ENCODE measurements around the gene RCC2. TPM values are rescaled to one million over a fixed set of nuclear protein-coding genes. Genes with fewer than 3 reads are reported as not detected.

RCC2 gene
- total RNA-seq, 1 experiment from 2014 or later, result 94.5 TPM

- Histone ChIP-seq H3K4me2 (ENCODE audit: low read depth, low read length, poor library complexity, severe bottlenecking) (no peak overlapping the region), H4K20me1 (ENCODE audit: insufficient read depth, low read depth, low read length) (peaks cover 75% of the 10 kb centered on the region), H3K9me3 (ENCODE audit: low read length) (no peaks in the 10 kb centered on the region), H3K9me2 (replicated peaks; ENCODE audit: insufficient read depth, low read length) (no peaks in the 10 kb centered on the region), H3K36me3 (ENCODE audit: insufficient read depth, low read length) (peaks cover 56% of the 10 kb centered on the region), H2AFZ (ENCODE audit: low read length) (no peak overlapping the region), H3K27me3 (ENCODE audit: low read length) (no peaks in the 10 kb centered on the region), H3K4me1 (ENCODE audit: low read length) (peaks cover 15% of the 10 kb centered on the region), H3K79me2 (ENCODE audit: low read length) (peaks cover 88% of the 10 kb centered on the region), H3K9ac (ENCODE audit: low read length) (no peak overlapping the region), H3K27ac (ENCODE audit: low read length) (no peak overlapping the region), H3K4me3 (ENCODE audit: low read length) (no peak overlapping the region)
- no peak for DNase-seq
Observed at GRCh38 chr1:17434016-17434415, 5.5 kb downstream of the RCC2 start.

DNA sequence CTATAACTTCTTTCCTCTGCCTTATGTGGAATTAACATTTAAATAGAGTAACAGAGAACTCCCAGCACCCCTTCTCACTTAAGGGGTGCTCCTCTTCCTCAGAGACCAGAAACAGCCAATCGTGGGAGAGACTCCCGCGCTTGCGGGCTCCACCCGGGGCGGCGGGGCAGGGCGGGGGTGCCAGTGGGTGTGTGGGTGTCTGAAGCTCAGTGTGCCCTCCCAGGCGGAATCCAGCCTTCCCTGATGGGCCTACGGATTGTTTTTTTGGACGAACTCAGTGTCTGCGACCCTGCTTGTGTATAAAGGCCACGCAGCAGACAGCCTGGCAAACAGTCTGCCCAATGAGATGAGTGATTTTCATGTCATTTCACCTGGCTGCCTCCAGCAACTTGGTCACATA is 6.2 kb downstream of the RCC2 start:
- Histone ChIP-seq H2AFZ (ENCODE audit: low read length) (no peak overlapping the region), H3K9me3 (ENCODE audit: low read length) (no peaks in the 10 kb centered on the region), H3K4me3 (ENCODE audit: low read length) (no peak overlapping the region), H3K27me3 (ENCODE audit: low read length) (no peaks in the 10 kb centered on the region), H3K9ac (ENCODE audit: low read length) (no peak overlapping the region), H4K20me1 (ENCODE audit: insufficient read depth, low read depth, low read length) (peaks cover 83% of the 10 kb centered on the region), H3K27ac (ENCODE audit: low read length) (no peak overlapping the region), H3K79me2 (ENCODE audit: low read length) (peaks cover 88% of the 10 kb centered on the region), H3K4me2 (ENCODE audit: low read depth, low read length, poor library complexity, severe bottlenecking) (no peak overlapping the region), H3K4me1 (ENCODE audit: low read length) (peaks cover 15% of the 10 kb centered on the region), H3K9me2 (replicated peaks; ENCODE audit: insufficient read depth, low read length) (no peaks in the 10 kb centered on the region), H3K36me3 (ENCODE audit: insufficient read depth, low read length) (peaks cover 64% of the 10 kb centered on the region)
- no peak for DNase-seq

DNA sequence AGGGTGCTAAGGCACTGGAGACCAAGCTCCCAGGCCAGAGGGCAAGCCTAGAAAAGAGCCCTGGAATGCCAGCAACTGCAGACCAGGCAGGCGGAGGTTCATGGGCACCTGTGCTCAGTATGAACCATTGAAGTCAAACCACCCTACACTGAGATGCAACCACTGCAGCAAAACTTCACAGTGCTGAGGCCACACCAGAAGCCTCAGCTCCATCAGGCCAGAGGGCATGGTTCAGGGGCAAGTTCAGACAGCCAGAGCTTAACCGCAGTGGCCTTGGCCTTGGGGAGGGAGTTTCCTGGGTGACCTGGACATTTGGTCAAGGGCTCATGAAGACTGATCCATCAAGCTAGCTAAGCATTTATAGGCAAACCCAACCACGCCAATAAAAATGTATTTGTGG is 7.1 kb downstream of the RCC2 start:
- H3K9me3 ChIP-seq (ENCODE audit: low read length), result no peaks in the 10 kb centered on the region
- peaks cover 15% of the 10 kb centered on the region for H3K4me1 ChIP-seq (ENCODE audit: low read length)
- H4K20me1 ChIP-seq (ENCODE audit: insufficient read depth, low read depth, low read length), result peaks cover 91% of the 10 kb centered on the region
- no peak overlapping the region for H3K9ac ChIP-seq (ENCODE audit: low read length)
- no peaks in the 10 kb centered on the region for H3K9me2 ChIP-seq (replicated peaks; ENCODE audit: insufficient read depth, low read length)
- no peak overlapping the region for H3K27ac ChIP-seq (ENCODE audit: low read length)
- H3K36me3 ChIP-seq (ENCODE audit: insufficient read depth, low read length), result peaks cover 70% of the 10 kb centered on the region
- no peak overlapping the region for H3K4me2 ChIP-seq (ENCODE audit: low read depth, low read length, poor library complexity, severe bottlenecking)
- H3K79me2 ChIP-seq (ENCODE audit: low read length), result peaks cover 96% of the 10 kb centered on the region
- no peak overlapping the region for H2AFZ ChIP-seq (ENCODE audit: low read length)
- DNase-seq, result no peak
- no peaks in the 10 kb centered on the region for H3K27me3 ChIP-seq (ENCODE audit: low read length)
- no peak overlapping the region for H3K4me3 ChIP-seq (ENCODE audit: low read length)

- Histone ChIP-seq H3K4me2 (ENCODE audit: low read depth, low read length, poor library complexity, severe bottlenecking) (no peak overlapping the region), H3K9me2 (replicated peaks; ENCODE audit: insufficient read depth, low read length) (no peaks in the 10 kb centered on the region), H3K9ac (ENCODE audit: low read length) (no peak overlapping the region), H3K27ac (ENCODE audit: low read length) (no peak overlapping the region), H3K36me3 (ENCODE audit: insufficient read depth, low read length) (peaks cover 59% of the 10 kb centered on the region), H3K27me3 (ENCODE audit: low read length) (no peaks in the 10 kb centered on the region), H3K79me2 (ENCODE audit: low read length) (peaks cover 94% of the 10 kb centered on the region), H3K4me3 (ENCODE audit: low read length) (no peak overlapping the region), H3K4me1 (ENCODE audit: low read length) (no peaks in the 10 kb centered on the region), H2AFZ (ENCODE audit: low read length) (no peak overlapping the region), H4K20me1 (ENCODE audit: insufficient read depth, low read depth, low read length) (peaks cover 87% of the 10 kb centered on the region), H3K9me3 (ENCODE audit: low read length) (no peaks in the 10 kb centered on the region)
- no peak for DNase-seq
Observed at GRCh38 chr1:17429183-17429582, 10.3 kb downstream of the RCC2 start.

DNA sequence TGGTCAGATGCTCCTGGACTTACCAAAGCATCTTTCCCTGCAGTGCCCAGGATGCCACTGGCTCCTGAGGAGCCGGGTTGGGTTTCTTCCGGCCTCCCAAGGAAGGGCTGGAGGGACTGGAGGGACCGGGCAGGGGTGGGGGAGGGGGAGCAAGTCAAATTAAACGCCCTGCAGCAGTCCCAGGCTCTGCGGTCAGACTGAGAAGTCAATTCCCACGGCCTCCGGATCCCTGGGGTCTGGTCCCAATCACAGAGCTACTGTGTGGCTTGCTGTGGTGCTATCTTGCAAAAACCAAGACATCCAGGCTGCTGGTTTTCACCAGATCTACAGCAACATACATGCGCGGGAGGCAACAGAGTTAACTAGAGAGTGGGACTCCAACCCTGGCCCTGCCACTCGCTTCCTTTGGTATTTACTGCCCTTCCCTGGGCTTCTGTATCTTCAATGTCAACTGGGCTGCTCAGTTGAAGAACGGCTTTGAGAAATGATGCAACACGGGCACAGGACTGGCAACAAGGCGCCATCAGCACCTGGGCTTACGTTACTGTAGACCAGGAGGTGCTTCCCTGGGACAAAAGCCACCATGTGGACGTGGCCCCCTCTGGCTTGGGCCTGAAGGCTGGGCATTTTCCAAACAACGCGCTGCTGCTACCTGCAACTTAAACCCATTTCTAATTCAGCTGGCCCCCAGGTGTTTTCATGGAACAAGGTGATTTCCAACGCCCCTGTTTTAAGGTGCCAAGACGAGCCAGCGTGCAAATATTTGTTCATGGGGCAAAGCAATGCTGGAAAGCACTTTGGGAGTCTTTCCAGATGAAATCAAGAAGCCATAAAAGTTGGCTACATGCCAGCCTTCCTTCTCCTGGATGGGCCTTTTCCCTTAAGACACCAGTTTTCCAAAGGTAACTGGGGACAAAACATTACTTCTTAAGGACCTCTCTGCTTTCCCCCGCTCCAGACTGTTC is 11.5 kb downstream of the RCC2 start:
- peaks cover 86% of the 10 kb centered on the region for H4K20me1 ChIP-seq (ENCODE audit: insufficient read depth, low read depth, low read length)
- no peak overlapping the region for H3K4me2 ChIP-seq (ENCODE audit: low read depth, low read length, poor library complexity, severe bottlenecking)
- no peak overlapping the region for H2AFZ ChIP-seq (ENCODE audit: low read length)
- H3K9me3 ChIP-seq (ENCODE audit: low read length), result no peaks in the 10 kb centered on the region
- no peaks in the 10 kb centered on the region for H3K4me1 ChIP-seq (ENCODE audit: low read length)
- no peaks in the 10 kb centered on the region for H3K27me3 ChIP-seq (ENCODE audit: low read length)
- peaks cover 89% of the 10 kb centered on the region for H3K79me2 ChIP-seq (ENCODE audit: low read length)
- H3K4me3 ChIP-seq (ENCODE audit: low read length), result no peak overlapping the region
- peaks cover 59% of the 10 kb centered on the region for H3K36me3 ChIP-seq (ENCODE audit: insufficient read depth, low read length)
- no peak overlapping the region for H3K27ac ChIP-seq (ENCODE audit: low read length)
- H3K9me2 ChIP-seq (replicated peaks; ENCODE audit: insufficient read depth, low read length), result no peaks in the 10 kb centered on the region
- no peak overlapping the region for H3K9ac ChIP-seq (ENCODE audit: low read length)
- DNase-seq, result no peak

DNA sequence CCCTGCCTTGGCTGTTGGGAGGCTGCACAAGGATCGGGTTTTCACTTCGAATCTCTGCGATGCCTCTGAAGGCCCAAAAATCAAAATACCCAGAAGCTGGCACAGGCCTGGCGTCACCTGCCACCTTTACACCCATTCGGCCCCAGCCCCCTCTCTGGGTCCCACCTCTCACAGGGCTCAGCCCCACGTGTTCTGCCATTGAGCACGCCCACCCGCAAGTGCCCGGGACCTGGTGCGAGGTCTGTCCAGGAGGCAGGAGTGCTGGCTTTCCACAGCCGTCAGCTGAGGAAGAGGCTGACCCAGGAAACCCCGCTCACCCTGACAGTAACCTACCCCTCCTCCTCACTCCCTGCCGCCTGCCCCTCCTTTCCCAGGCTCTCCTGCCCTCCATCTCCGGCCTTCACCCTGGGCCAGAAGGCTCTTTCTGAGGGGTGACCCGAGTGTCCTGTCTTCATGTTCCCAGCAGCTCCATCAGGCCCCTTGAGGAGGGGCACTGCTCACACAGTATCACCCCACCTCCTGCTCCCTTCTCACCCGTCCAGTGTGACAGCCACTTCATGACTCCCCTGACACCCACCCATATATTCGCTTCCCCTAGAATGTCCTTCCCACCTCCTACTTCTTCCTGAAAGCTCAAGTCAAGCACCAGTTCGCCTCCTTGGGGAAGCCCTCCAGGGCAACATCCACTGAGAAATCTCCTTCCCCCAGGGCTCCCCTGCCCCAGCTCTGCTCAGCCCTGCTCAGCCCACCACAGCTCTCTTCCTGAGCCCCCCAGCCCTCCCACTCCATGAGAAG is 13.5 kb downstream of the RCC2 start:
- H3K4me3 ChIP-seq (ENCODE audit: low read length), result no peak overlapping the region
- no peak for DNase-seq
- H3K9me2 ChIP-seq (replicated peaks; ENCODE audit: insufficient read depth, low read length), result no peaks in the 10 kb centered on the region
- H4K20me1 ChIP-seq (ENCODE audit: insufficient read depth, low read depth, low read length), result peaks cover 85% of the 10 kb centered on the region
- no peak overlapping the region for H2AFZ ChIP-seq (ENCODE audit: low read length)
- no peak overlapping the region for H3K27ac ChIP-seq (ENCODE audit: low read length)
- no peak overlapping the region for H3K4me2 ChIP-seq (ENCODE audit: low read depth, low read length, poor library complexity, severe bottlenecking)
- no peaks in the 10 kb centered on the region for H3K4me1 ChIP-seq (ENCODE audit: low read length)
- H3K9ac ChIP-seq (ENCODE audit: low read length), result no peak overlapping the region
- H3K36me3 ChIP-seq (ENCODE audit: insufficient read depth, low read length), result peaks cover 56% of the 10 kb centered on the region
- no peaks in the 10 kb centered on the region for H3K27me3 ChIP-seq (ENCODE audit: low read length)
- H3K79me2 ChIP-seq (ENCODE audit: low read length), result peaks cover 75% of the 10 kb centered on the region
- H3K9me3 ChIP-seq (ENCODE audit: low read length), result no peaks in the 10 kb centered on the region

DNA sequence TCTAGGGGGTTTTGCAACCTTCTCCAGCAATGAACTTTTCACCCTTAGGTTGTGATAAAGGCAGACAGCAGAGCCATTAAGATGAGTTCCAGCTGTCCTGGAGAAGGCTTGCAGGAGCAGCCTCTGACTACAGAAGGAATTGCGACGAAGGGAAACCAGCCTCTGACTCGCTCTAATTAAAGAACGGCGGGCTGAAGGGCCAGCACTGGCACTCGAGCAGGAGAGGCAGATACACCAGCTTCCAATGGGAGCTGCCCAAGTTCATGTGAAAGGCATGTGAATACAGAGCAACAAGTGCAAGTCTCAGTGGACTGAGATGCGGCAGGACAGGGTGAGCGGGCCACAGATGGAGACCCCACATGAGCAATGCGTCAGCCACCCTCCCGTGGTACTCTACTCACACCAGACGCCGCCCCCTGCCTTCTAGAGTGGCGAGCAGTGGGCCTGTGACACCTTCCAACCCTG is 15.7 kb downstream of the RCC2 start:
- Histone ChIP-seq H2AFZ (ENCODE audit: low read length) (no peak overlapping the region), H3K27ac (ENCODE audit: low read length) (no peak overlapping the region), H3K79me2 (ENCODE audit: low read length) (peaks cover 59% of the 10 kb centered on the region), H3K9me2 (replicated peaks; ENCODE audit: insufficient read depth, low read length) (no peaks in the 10 kb centered on the region), H3K36me3 (ENCODE audit: insufficient read depth, low read length) (peaks cover 63% of the 10 kb centered on the region), H3K4me3 (ENCODE audit: low read length) (no peak overlapping the region), H4K20me1 (ENCODE audit: insufficient read depth, low read depth, low read length) (peaks cover 90% of the 10 kb centered on the region), H3K27me3 (ENCODE audit: low read length) (no peaks in the 10 kb centered on the region), H3K4me1 (ENCODE audit: low read length) (no peaks in the 10 kb centered on the region), H3K4me2 (ENCODE audit: low read depth, low read length, poor library complexity, severe bottlenecking) (no peak overlapping the region), H3K9me3 (ENCODE audit: low read length) (no peaks in the 10 kb centered on the region), H3K9ac (ENCODE audit: low read length) (no peak overlapping the region)
- no peak for DNase-seq

DNA sequence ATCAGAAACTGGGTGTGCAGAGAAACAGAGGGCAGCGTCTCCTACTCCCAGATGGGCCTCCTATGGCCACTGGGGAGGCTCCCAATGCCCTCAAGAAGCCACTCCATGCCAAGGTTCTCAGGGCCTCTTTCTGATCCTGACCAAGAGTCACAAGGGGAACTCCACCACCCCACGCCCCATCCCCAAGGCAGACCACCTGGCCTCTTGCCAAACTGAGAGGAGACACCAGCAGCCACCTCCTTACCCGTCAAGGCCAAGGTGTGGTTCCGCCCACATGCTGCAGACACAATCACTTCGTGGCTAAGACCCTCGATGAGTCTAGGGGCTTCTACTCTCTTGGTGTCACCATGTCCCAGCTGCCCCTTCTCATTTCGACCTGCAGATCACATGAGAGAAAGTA is 17.0 kb downstream of the RCC2 start:
- H4K20me1 ChIP-seq (ENCODE audit: insufficient read depth, low read depth, low read length), result peaks cover 86% of the 10 kb centered on the region
- peaks cover 46% of the 10 kb centered on the region for H3K79me2 ChIP-seq (ENCODE audit: low read length)
- H3K9me2 ChIP-seq (replicated peaks; ENCODE audit: insufficient read depth, low read length), result no peaks in the 10 kb centered on the region
- H3K4me2 ChIP-seq (ENCODE audit: low read depth, low read length, poor library complexity, severe bottlenecking), result no peak overlapping the region
- H3K27ac ChIP-seq (ENCODE audit: low read length), result no peak overlapping the region
- H2AFZ ChIP-seq (ENCODE audit: low read length), result no peak overlapping the region
- no peaks in the 10 kb centered on the region for H3K9me3 ChIP-seq (ENCODE audit: low read length)
- H3K36me3 ChIP-seq (ENCODE audit: insufficient read depth, low read length), result peaks cover 64% of the 10 kb centered on the region
- DNase-seq, result no peak
- H3K9ac ChIP-seq (ENCODE audit: low read length), result no peak overlapping the region
- no peak overlapping the region for H3K4me3 ChIP-seq (ENCODE audit: low read length)
- H3K4me1 ChIP-seq (ENCODE audit: low read length), result no peaks in the 10 kb centered on the region
- no peaks in the 10 kb centered on the region for H3K27me3 ChIP-seq (ENCODE audit: low read length)

Measured in Karpas-422 (cell line).